GM18873 (cell line): ENCODE results near the gene MRPS21.
A peak's percentile ranks its signal among the peaks of the same experiment; 100 is the strongest.

Source experiments
- ATAC-seq: cut with Tn5 transposase; IDR thresholded peaks from one replicate; pipeline ENCODE4 v1.9.1; 2021; ENCODE audit warnings: mild to moderate bottlenecking, moderate library complexity, moderate number of reproducible peaks; ENCODE audit not compliant: unreplicated experiment, low FRiP score

The MRPS21 gene

GRCh38 chr1:150293433-150294253 lies at the start of gene MRPS21:
TSS of gene MRPS21 (plus strand) at chr1:150293861. CDS start at chr1:150294367, 506 bp downstream.
- peak; percentile 94 for ATAC-seq

GRCh38 chr1:150249936-150250335 lies 43.7 kb upstream of the MRPS21 start:
- no peak for ATAC-seq

GRCh38 chr1:150256198-150256553 lies 37.5 kb upstream of the MRPS21 start:
- ATAC-seq: no peak

- no peak for ATAC-seq
Observed at GRCh38 chr1:150256554-150257341, 36.9 kb upstream of the MRPS21 start.

- no peak for ATAC-seq
Observed at GRCh38 chr1:150257624-150258585, 35.8 kb upstream of the MRPS21 start, which contains the start of gene CA14. TSS of gene CA14 (plus strand) at chr1:150257774. CDS start at chr1:150258129, 355 bp downstream.

- no peak for ATAC-seq
Observed at GRCh38 chr1:150259217-150259616, 34.4 kb upstream of the MRPS21 start.

- no peak for ATAC-seq
Observed at GRCh38 chr1:150259758-150260669, 33.6 kb upstream of the MRPS21 start.

- ATAC-seq: no peak
Observed at GRCh38 chr1:150261367-150261766, 32.3 kb upstream of the MRPS21 start.

- no peak for ATAC-seq
Observed at GRCh38 chr1:150262388-150263320, 31.0 kb upstream of the MRPS21 start.

- no peak for ATAC-seq
Observed at GRCh38 chr1:150263549-150263948, 30.1 kb upstream of the MRPS21 start.

GRCh38 chr1:150267896-150268295 lies 25.8 kb upstream of the MRPS21 start:
- ATAC-seq: no peak

- ATAC-seq: peak; percentile 12
Observed at GRCh38 chr1:150268340-150268704, 25.3 kb upstream of the MRPS21 start.

- ATAC-seq: peak; percentile 65
Observed at GRCh38 chr1:150268705-150269403, 24.8 kb upstream of the MRPS21 start, which contains the start of gene APH1A. TSS of gene APH1A (minus strand) at chr1:150269016. CDS start at chr1:150268810, 206 bp downstream.

GRCh38 chr1:150269451-150269850 lies 24.2 kb upstream of the MRPS21 start:
- no peak for ATAC-seq

GRCh38 chr1:150271291-150271959 lies 22.2 kb upstream of the MRPS21 start:
- no peak for ATAC-seq

- no peak for ATAC-seq
Observed at GRCh38 chr1:150273311-150273710, 20.4 kb upstream of the MRPS21 start.

- ATAC-seq: no peak
Observed at GRCh38 chr1:150280138-150280707, 13.4 kb upstream of the MRPS21 start.
